ENCODE measurements around the gene MTA1. TPM values are rescaled to one million over a fixed set of nuclear protein-coding genes. Genes with fewer than 3 reads are reported as not detected.

MTA1 gene
- total RNA-seq, 1 donor from 2014 or later, result 74.8 TPM

GRCh38 chr14:105502446-105503295 lies 83.0 kb downstream of the MTA1 start:
- intact Hi-C loops (cut with DNase I), result no loop called here
- DNase-seq (peak; percentile 46), ATAC-seq (no peak)
- H3K9me3 ChIP-seq, result no peaks in the 10 kb centered on the region
- no peak for TF ChIP-seq CTCF (IDR thresholded peaks at IDR 0.05)
- no peaks in the 10 kb centered on the region for H3K4me1 ChIP-seq
- H3K27ac ChIP-seq, result no peak overlapping the region
- no peaks in the 10 kb centered on the region for H3K36me3 ChIP-seq
- H3K27me3 ChIP-seq, result no peaks in the 10 kb centered on the region
- H3K4me3 ChIP-seq, result no peak overlapping the region

- H3K4me1 ChIP-seq, result no peaks in the 10 kb centered on the region
- no peaks in the 10 kb centered on the region for H3K9me3 ChIP-seq
- no peaks in the 10 kb centered on the region for H3K36me3 ChIP-seq
- DNase-seq (peak; percentile 23), ATAC-seq (no peak)
- no peak overlapping the region for H3K4me3 ChIP-seq
- peaks cover 6% of the 10 kb centered on the region for H3K27me3 ChIP-seq
- H3K27ac ChIP-seq, result no peak overlapping the region
- intact Hi-C loops (cut with DNase I), result no loop called here
- no peak for TF ChIP-seq CTCF (IDR thresholded peaks at IDR 0.05)
These were observed 83.6 kb downstream of the MTA1 start for GRCh38 chr14:105503296-105503640.

GRCh38 chr14:105503935-105504692 lies 84.5 kb downstream of the MTA1 start:
- Histone ChIP-seq H3K9me3 (no peaks in the 10 kb centered on the region), H3K27me3 (peaks cover 14% of the 10 kb centered on the region), H3K27ac (no peak overlapping the region), H3K4me3 (no peak overlapping the region), H3K4me1 (no peaks in the 10 kb centered on the region), H3K36me3 (no peaks in the 10 kb centered on the region)
- intact Hi-C loops (cut with DNase I), result no loop called here
- ATAC-seq (no peak), DNase-seq (peak; percentile 58)
- TF ChIP-seq CTCF (IDR thresholded peaks at IDR 0.05), result no peak

- TF ChIP-seq CTCF (IDR thresholded peaks at IDR 0.05), result no peak
- H3K4me1 ChIP-seq, result no peaks in the 10 kb centered on the region
- no peak overlapping the region for H3K27ac ChIP-seq
- H3K27me3 ChIP-seq, result peaks cover 23% of the 10 kb centered on the region
- DNase-seq (peak; percentile 57), ATAC-seq (no peak)
- no peaks in the 10 kb centered on the region for H3K9me3 ChIP-seq
- intact Hi-C loops (cut with DNase I), result no loop called here
- no peak overlapping the region for H3K4me3 ChIP-seq
- H3K36me3 ChIP-seq, result no peaks in the 10 kb centered on the region
These were observed 85.5 kb downstream of the MTA1 start for GRCh38 chr14:105505101-105505500.

- H3K4me3 ChIP-seq, result no peak overlapping the region
- H3K9me3 ChIP-seq, result no peaks in the 10 kb centered on the region
- no peak for ATAC-seq
- H3K4me1 ChIP-seq, result no peaks in the 10 kb centered on the region
- no peaks in the 10 kb centered on the region for H3K36me3 ChIP-seq
- no peak overlapping the region for H3K27ac ChIP-seq
- TF ChIP-seq CTCF (IDR thresholded peaks at IDR 0.05), result no peak
- peak; percentile 23 for DNase-seq
- peaks cover 32% of the 10 kb centered on the region for H3K27me3 ChIP-seq
- intact Hi-C loops (cut with DNase I), result no loop called here
These were observed 87.6 kb downstream of the MTA1 start for GRCh38 chr14:105507247-105507646.
